HG03139 (cell line): Measurements from ENCODE around the gene GPR180.

Experiments used
- ATAC-seq: cut with Tn5 transposase; IDR thresholded peaks from one replicate; pipeline ENCODE4 v1.9.1; 2021; ENCODE audit not compliant: unreplicated experiment

The GPR180 gene

GRCh38 chr13:94640721-94641120 lies 39.1 kb downstream of the GPR180 start:
- no peak for ATAC-seq

GRCh38 chr13:94641409-94641941 lies 39.8 kb downstream of the GPR180 start:
- no peak for ATAC-seq

- ATAC-seq, result no peak
Measured at GRCh38 chr13:94646904-94647303, 45.2 kb downstream of the GPR180 start.

GRCh38 chr13:94656176-94656575 lies 54.5 kb downstream of the GPR180 start:
- ATAC-seq, result no peak

- no peak for ATAC-seq
Measured at GRCh38 chr13:94656766-94657165, 55.1 kb downstream of the GPR180 start.

GRCh38 chr13:94657167-94657566 lies 55.5 kb downstream of the GPR180 start:
- no peak for ATAC-seq

GRCh38 chr13:94658926-94659597 lies 57.4 kb downstream of the GPR180 start:
- no peak for ATAC-seq

- ATAC-seq, result no peak
Measured at GRCh38 chr13:94659598-94659946, 57.9 kb downstream of the GPR180 start.

- no peak for ATAC-seq
Measured at GRCh38 chr13:94660695-94661326, 59.2 kb downstream of the GPR180 start.

GRCh38 chr13:94661406-94661805 lies 59.7 kb downstream of the GPR180 start:
- ATAC-seq, result no peak

- no peak for ATAC-seq
Measured at GRCh38 chr13:94662274-94662945, 60.8 kb downstream of the GPR180 start.

- no peak for ATAC-seq
Measured at GRCh38 chr13:94664889-94665288, 63.2 kb downstream of the GPR180 start.

- no peak for ATAC-seq
Measured at GRCh38 chr13:94666065-94666464, 64.4 kb downstream of the GPR180 start.

- ATAC-seq, result no peak
Measured at GRCh38 chr13:94667190-94667589, 65.5 kb downstream of the GPR180 start.

- ATAC-seq, result no peak
Measured at GRCh38 chr13:94672400-94672799, 70.7 kb downstream of the GPR180 start.

- no peak for ATAC-seq
Measured at GRCh38 chr13:94673851-94674250, 72.2 kb downstream of the GPR180 start.

- peak; percentile 73 for ATAC-seq
Measured at GRCh38 chr13:94674609-94675348, 73.1 kb downstream of the GPR180 start.

- ATAC-seq, result no peak
Measured at GRCh38 chr13:94677799-94678198, 76.1 kb downstream of the GPR180 start.

GRCh38 chr13:94678845-94679244 lies 77.2 kb downstream of the GPR180 start:
- ATAC-seq, result no peak

GRCh38 chr13:94679614-94680013 lies 78.0 kb downstream of the GPR180 start:
- ATAC-seq, result no peak

GRCh38 chr13:94682229-94682628 lies 80.6 kb downstream of the GPR180 start:
- no peak for ATAC-seq
